Activated naive CD4-positive, alpha-beta T cell treated with anti-CD3 and anti-CD28 coated beads, Interleukin-2, amount 10 ng/mL, durations not matched to agents 7 days and 5 days (primary cell): ENCODE measurements around the gene GGA3.
"Not testable (repeated sequence)": the region's sequence is repeated elsewhere in the genome, so short reads cannot be mapped to it uniquely, and the experiment has no call there.

ENCODE experiments used
- CTCF ChIA-PET: fragments of 350-600 bp; sonication (Branson Sonifier 250); formaldehyde crosslinking; loops from one replicate; lab custom pipeline; 2021; ENCODE audit warnings: antibody characterized with exemption; lab: Charles Lee
- DNase-seq: peaks from one replicate; pipeline ENCODE4 v3.0.0-alpha.2; 2020
- H3K27ac Mint-ChIP-seq: one replicate; pipeline ENCODE4 v1.8.0; 2021; ENCODE audit warnings: mild to moderate bottlenecking, moderate library complexity, mixed read lengths
- H3K27me3 Mint-ChIP-seq: one replicate; pipeline ENCODE4 v1.8.0; 2021; ENCODE audit warnings: mild to moderate bottlenecking, mixed read lengths
- H3K36me3 Mint-ChIP-seq: one replicate; pipeline ENCODE4 v1.8.0; 2021; ENCODE audit warnings: mixed read lengths
- H3K4me1 Mint-ChIP-seq: one replicate; pipeline ENCODE4 v1.8.0; 2021; ENCODE audit warnings: mixed read lengths
- H3K4me3 Mint-ChIP-seq: one replicate; pipeline ENCODE4 v1.8.0; 2021; ENCODE audit warnings: mild to moderate bottlenecking, moderate library complexity, mixed read lengths
- H3K9me3 Mint-ChIP-seq: one replicate; pipeline ENCODE4 v1.8.0; 2021; ENCODE audit warnings: mixed read lengths

The GGA3 gene

GRCh38 chr17:75288359-75288758, 27.0 kb upstream of the GGA3 start:
- H3K9me3 Mint-ChIP-seq = no peaks in the 10 kb centered on the region
- CTCF ChIA-PET = interaction anchor here (1.3 to 2.6 kb wide), 4 partner anchors 9 to 119 kb away, joined by 4 to 22 read pairs (median 5); partner anchors contain the start of gene MIF4GD
- peak overlapping the region; percentile 100 for H3K27ac Mint-ChIP-seq
- H3K27me3 Mint-ChIP-seq = peaks cover 5% of the 10 kb centered on the region
- DNase-seq = no peak
- peaks cover 24% of the 10 kb centered on the region for H3K36me3 Mint-ChIP-seq
- peak overlapping the region; percentile 99 for H3K4me3 Mint-ChIP-seq
- peaks cover 25% of the 10 kb centered on the region for H3K4me1 Mint-ChIP-seq

- CTCF ChIA-PET = no interaction called here
- H3K9me3 Mint-ChIP-seq = no peaks in the 10 kb centered on the region
- peaks cover 25% of the 10 kb centered on the region for H3K4me1 Mint-ChIP-seq
- peak overlapping the region; percentile 99 for H3K4me3 Mint-ChIP-seq
- peaks cover 5% of the 10 kb centered on the region for H3K27me3 Mint-ChIP-seq
- H3K36me3 Mint-ChIP-seq = peaks cover 26% of the 10 kb centered on the region
- no peak for DNase-seq
- no peak overlapping the region for H3K27ac Mint-ChIP-seq
These were observed 25.8 kb upstream of the GGA3 start for GRCh38 chr17:75287221-75287620.

- H3K9me3 Mint-ChIP-seq = no peaks in the 10 kb centered on the region
- peaks cover 5% of the 10 kb centered on the region for H3K27me3 Mint-ChIP-seq
- CTCF ChIA-PET = interaction anchor here (1.0 kb wide), 1 partner anchor 11 kb away, joined by 3 read pairs; no protein-coding TSS in a partner anchor
- H3K36me3 Mint-ChIP-seq = peaks cover 34% of the 10 kb centered on the region
- no peak overlapping the region for H3K4me3 Mint-ChIP-seq
- peaks cover 20% of the 10 kb centered on the region for H3K4me1 Mint-ChIP-seq
- no peak overlapping the region for H3K27ac Mint-ChIP-seq
- DNase-seq = no peak
These were observed 23.7 kb upstream of the GGA3 start for GRCh38 chr17:75285123-75285522.

GRCh38 chr17:75280189-75280588, 18.8 kb upstream of the GGA3 start:
- not testable (repeated sequence) for H3K9me3 Mint-ChIP-seq, DNase-seq, H3K4me1 Mint-ChIP-seq, H3K4me3 Mint-ChIP-seq, H3K27me3 Mint-ChIP-seq, H3K27ac Mint-ChIP-seq
- peaks cover 22% of the 10 kb centered on the region for H3K36me3 Mint-ChIP-seq
- CTCF ChIA-PET = interaction anchor here (0.9 kb wide), 1 partner anchor 8 kb away, joined by 5 read pairs; no protein-coding TSS in a partner anchor

- Mint-ChIP-seq H3K4me3 (no peak overlapping the region), H3K27me3 (no peaks in the 10 kb centered on the region), H3K36me3 (peaks cover 21% of the 10 kb centered on the region), H3K27ac (no peak overlapping the region), H3K9me3 (no peaks in the 10 kb centered on the region), H3K4me1 (peaks cover 16% of the 10 kb centered on the region)
- CTCF ChIA-PET = no interaction called here
- DNase-seq = no peak
These were observed 16.3 kb upstream of the GGA3 start for GRCh38 chr17:75277664-75278071.

- peak overlapping the region; percentile 71 for H3K27ac Mint-ChIP-seq
- peaks cover 34% of the 10 kb centered on the region for H3K4me1 Mint-ChIP-seq
- peak overlapping the region; percentile 5 for H3K4me3 Mint-ChIP-seq
These were observed 12.7 kb upstream of the GGA3 start for GRCh38 chr17:75273977-75274708.

GRCh38 chr17:75272848-75273184, 11.4 kb upstream of the GGA3 start:
- Mint-ChIP-seq H3K4me1 (peaks cover 41% of the 10 kb centered on the region), H3K27ac (peak overlapping the region; percentile 71), H3K36me3 (peaks cover 17% of the 10 kb centered on the region), H3K9me3 (no peaks in the 10 kb centered on the region), H3K27me3 (no peaks in the 10 kb centered on the region), H3K4me3 (peak overlapping the region; percentile 79)
- CTCF ChIA-PET = interaction anchor here (1.2 to 1.3 kb wide), 3 partner anchors 10 to 16 kb away, joined by 3 to 6 read pairs (median 3); partner anchors contain the start of gene SLC25A19
- no peak for DNase-seq

More at GRCh38 chr17:75273977-75274708, 12.7 kb upstream of the GGA3 start:
- CTCF ChIA-PET = interaction anchor here (0.8 to 1.7 kb wide), 2 partner anchors 11 to 33 kb away, joined by 3 to 4 read pairs; no protein-coding TSS in a partner anchor
- no peaks in the 10 kb centered on the region for H3K9me3 Mint-ChIP-seq
- H3K27me3 Mint-ChIP-seq = no peaks in the 10 kb centered on the region
- H3K36me3 Mint-ChIP-seq = peaks cover 16% of the 10 kb centered on the region
- DNase-seq = no peak

GRCh38 chr17:75271955-75272847, 10.8 kb upstream of the GGA3 start:
- peak overlapping the region; percentile 79 for H3K4me3 Mint-ChIP-seq
- DNase-seq = no peak
- H3K36me3 Mint-ChIP-seq = peaks cover 17% of the 10 kb centered on the region
- no peaks in the 10 kb centered on the region for H3K9me3 Mint-ChIP-seq
- no peaks in the 10 kb centered on the region for H3K27me3 Mint-ChIP-seq
- CTCF ChIA-PET = interaction anchor here (1.2 to 2.1 kb wide), 9 partner anchors 8 to 134 kb away, joined by 3 to 15 read pairs (median 4); partner anchors contain the start of genes GRB2 and SLC25A19
- peaks cover 42% of the 10 kb centered on the region for H3K4me1 Mint-ChIP-seq
- peak overlapping the region; percentile 71 for H3K27ac Mint-ChIP-seq

GRCh38 chr17:75271233-75271954, 10.0 kb upstream of the GGA3 start:
- Mint-ChIP-seq H3K4me3 (peak overlapping the region; percentile 79), H3K27ac (peak overlapping the region; percentile 71), H3K4me1 (peaks cover 42% of the 10 kb centered on the region), H3K9me3 (no peaks in the 10 kb centered on the region), H3K27me3 (no peaks in the 10 kb centered on the region), H3K36me3 (peaks cover 21% of the 10 kb centered on the region)
- DNase-seq = peak; percentile 89
- CTCF ChIA-PET = interaction anchor here (0.7 to 2.3 kb wide), 28 partner anchors 9 to 157 kb away, joined by 3 to 22 read pairs (median 5); partner anchors contain the start of genes GGA3, GRB2, MRPS7 and NUP85

GRCh38 chr17:75270966-75271232, 9.5 kb upstream of the GGA3 start, which contains the start of gene MIF4GD:
Gene MIF4GD, minus strand, starts transcription at chr17:75271231. Its CDS starts 1,036 bp downstream, at chr17:75270195.
- no peaks in the 10 kb centered on the region for H3K9me3 Mint-ChIP-seq
- H3K4me3 Mint-ChIP-seq = peak within 1 kb of the TSS; percentile 83
- H3K27me3 Mint-ChIP-seq = no peaks in the 10 kb centered on the region
- DNase-seq = no peak
- peak within 1 kb of the TSS; percentile 86 for H3K27ac Mint-ChIP-seq
- peaks cover 21% of the 10 kb centered on the region for H3K36me3 Mint-ChIP-seq
- H3K4me1 Mint-ChIP-seq = peaks cover 42% of the 10 kb centered on the region
- CTCF ChIA-PET = interaction anchor here (0.7 to 2.3 kb wide), 26 partner anchors 9 to 156 kb away, joined by 3 to 22 read pairs (median 4); partner anchors contain the start of genes GGA3, GRB2, MRPS7 and NUP85

- Mint-ChIP-seq H3K4me3 (peak overlapping the region; percentile 83), H3K27ac (peak overlapping the region; percentile 86), H3K4me1 (peaks cover 42% of the 10 kb centered on the region), H3K36me3 (peaks cover 19% of the 10 kb centered on the region), H3K9me3 (no peaks in the 10 kb centered on the region), H3K27me3 (no peaks in the 10 kb centered on the region)
- DNase-seq = peak; percentile 65
- CTCF ChIA-PET = interaction anchor here (0.7 to 2.3 kb wide), 27 partner anchors 8 to 156 kb away, joined by 3 to 22 read pairs (median 5); partner anchors contain the start of genes GGA3, GRB2, MRPS7 and NUP85
These were observed 9.0 kb upstream of the GGA3 start for GRCh38 chr17:75270218-75270965.

GRCh38 chr17:75269844-75270217, 8.4 kb upstream of the GGA3 start:
- Mint-ChIP-seq H3K27me3 (no peaks in the 10 kb centered on the region), H3K4me3 (peak overlapping the region; percentile 83), H3K36me3 (peaks cover 17% of the 10 kb centered on the region), H3K27ac (peak overlapping the region; percentile 86), H3K4me1 (peaks cover 42% of the 10 kb centered on the region), H3K9me3 (no peaks in the 10 kb centered on the region)
- DNase-seq = no peak
- CTCF ChIA-PET = interaction anchor here (0.6 to 2.3 kb wide), 13 partner anchors 7 to 144 kb away, joined by 3 to 22 read pairs (median 5); partner anchors contain the start of genes GGA3, MRPS7, NUP85 and SLC25A19
